Transverse colon (tissue), 4 donors: Measurements from ENCODE around the gene BPTF. TPM values are rescaled to one million over a fixed set of nuclear protein-coding genes. Genes with fewer than 3 reads are reported as not detected.

Source experiments
- DNase-seq: peaks from one replicate; pipeline ENCODE4 v3.0.0-alpha.2; 2019
- H3K27ac ChIP-seq, 4 donors: fragments of 200-600 bp; sonication (generic); 2 replicates each; pipeline ENCODE4 v1.5.1; 2016 to 2018; ENCODE audit warnings: inconsistent platforms in 4 of 4
- H3K27me3 ChIP-seq: fragments of 200-600 bp; sonication (generic); 2 replicates; pipeline ENCODE4 v1.5.1; 2017; ENCODE audit warnings: inconsistent platforms
- H3K36me3 ChIP-seq, 4 donors: fragments of 200-600 bp; sonication (generic); 2 replicates each; pipeline ENCODE4 v1.5.1; 2017 to 2019; ENCODE audit warnings: inconsistent platforms in 4 of 4
- H3K4me1 ChIP-seq, 4 donors: fragments of 200-600 bp; sonication (generic); 2 replicates each; pipeline ENCODE4 v1.5.1; 2017 to 2020; ENCODE audit warnings: inconsistent platforms in 4 of 4
- H3K4me3 ChIP-seq, 4 donors: fragments of 200-600 bp; sonication (generic); 1 replicate in 1 of 4; 2 replicates in 3 of 4; pipeline versions ENCODE4 v1.5.1 to v1.6.1; 2017 to 2019; ENCODE audit warnings: inconsistent platforms in 4 of 4
- H3K9me3 ChIP-seq, 2 donors: fragments of 200-600 bp; sonication (generic); 2 replicates each; pipeline ENCODE4 v1.5.1; 2017 to 2019; ENCODE audit warnings: inconsistent platforms in 2 of 2
- EP300 ChIP-seq: sonication (generic); formaldehyde crosslinking; IDR thresholded peaks from one replicate; pipeline ENCODE4 v1.6.1; 2017; ENCODE audit warnings: antibody characterized with exemption, low read depth
- POLR2A ChIP-seq: fragments of 450-650 bp; IDR thresholded peaks from one replicate; pipeline ENCODE4 v1.6.1; 2016; ENCODE audit warnings: antibody characterized with exemption, mild to moderate bottlenecking, moderate library complexity
- POLR2AphosphoS5 ChIP-seq, 3 donors: sonication (generic); formaldehyde crosslinking; IDR thresholded peaks; one replicate each; pipeline ENCODE4 v1.6.1; 2016; ENCODE audit warnings: antibody characterized with exemption in 3 of 3
- WGBS, 2 donors: methylation state at CpG; one replicate each; pipeline ENCODE4 v1.1.5; 2018; ENCODE audit warnings: low coverage in 1 of 2; 5-methylcytosine and 5-hydroxymethylcytosine counted together
- in situ Hi-C, 4 donors: fragments of 200-750 bp; cut with MboI; loops; one replicate each; pipeline versions ENCODE4 v1.15.0 to v1.15.1; 2017; ENCODE audit warnings: low sequenced_read_pairs in 3 of 4, low pct_ligation_motif_present in 1 of 4, low pct_unique_long_range_greater_than_20kb in 1 of 4
- intact Hi-C: fragments of 100-400 bp; cut with DNase I; formaldehyde crosslinking; loops from one replicate; pipeline ENCODE4 v1.15.1; 2023; ENCODE audit warnings: low total_unique reads
- total RNA-seq, 4 donors: library from RNA; depleted of rRNA; stranded (reverse); fragments of >200 nt; gene quantifications; one replicate each; pipeline ENCODE4 v1.1.0, GENCODE V29; 2016
- TF ChIP-seq, protein P1 (sequence below), 5 experiments: fragments of 200-600 bp in 3 of 5; fragments of 450-650 bp in 2 of 5; sonication (generic) in 3 of 5; IDR thresholded peaks; 1 replicate in 2 of 5; 2 replicates in 3 of 5; pipeline ENCODE4 v1.5.1; 2016 to 2017; ENCODE audit warnings: antibody characterized with exemption in 5 of 5, inconsistent platforms in 3 of 5, mild to moderate bottlenecking in 2 of 5, moderate library complexity in 1 of 5

BPTF gene
- total RNA-seq, 4 donors from 2014 or later = 70.3 to 158 (median 86.7) TPM

DNA sequence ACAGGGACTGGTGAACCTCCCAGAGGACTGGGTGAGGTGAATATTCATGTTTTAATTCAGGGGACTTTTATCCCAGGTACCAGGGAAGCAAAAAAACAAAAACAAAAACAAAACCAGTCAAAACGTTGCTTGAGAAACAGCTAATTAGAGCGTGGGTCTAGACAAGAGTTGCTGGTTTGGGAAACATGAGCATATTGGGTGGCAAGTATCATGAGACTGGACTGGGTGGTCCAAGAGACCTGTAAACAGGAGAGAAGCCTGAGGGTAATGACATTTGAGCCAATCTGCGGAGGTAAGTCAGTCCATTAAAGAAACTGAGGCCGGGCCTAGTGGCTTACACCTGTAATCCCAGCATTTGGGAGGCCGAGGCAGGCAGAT lies 11.5 kb upstream of the BPTF start:
- TF ChIP-seq POLR2A (no peak), EP300 (no peak)
- TF ChIP-seq, protein P1, sequence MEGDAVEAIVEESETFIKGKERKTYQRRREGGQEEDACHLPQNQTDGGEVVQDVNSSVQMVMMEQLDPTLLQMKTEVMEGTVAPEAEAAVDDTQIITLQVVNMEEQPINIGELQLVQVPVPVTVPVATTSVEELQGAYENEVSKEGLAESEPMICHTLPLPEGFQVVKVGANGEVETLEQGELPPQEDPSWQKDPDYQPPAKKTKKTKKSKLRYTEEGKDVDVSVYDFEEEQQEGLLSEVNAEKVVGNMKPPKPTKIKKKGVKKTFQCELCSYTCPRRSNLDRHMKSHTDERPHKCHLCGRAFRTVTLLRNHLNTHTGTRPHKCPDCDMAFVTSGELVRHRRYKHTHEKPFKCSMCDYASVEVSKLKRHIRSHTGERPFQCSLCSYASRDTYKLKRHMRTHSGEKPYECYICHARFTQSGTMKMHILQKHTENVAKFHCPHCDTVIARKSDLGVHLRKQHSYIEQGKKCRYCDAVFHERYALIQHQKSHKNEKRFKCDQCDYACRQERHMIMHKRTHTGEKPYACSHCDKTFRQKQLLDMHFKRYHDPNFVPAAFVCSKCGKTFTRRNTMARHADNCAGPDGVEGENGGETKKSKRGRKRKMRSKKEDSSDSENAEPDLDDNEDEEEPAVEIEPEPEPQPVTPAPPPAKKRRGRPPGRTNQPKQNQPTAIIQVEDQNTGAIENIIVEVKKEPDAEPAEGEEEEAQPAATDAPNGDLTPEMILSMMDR (IDR thresholded peaks at IDR 0.05) = no peak
- 88 to 94% methylated on average over 4 to 5 of the region's 5 CpGs for WGBS, 2 donors
- no peak for DNase-seq
- H3K27ac ChIP-seq = no peak overlapping the region
- no peaks in the 10 kb centered on the region for H3K9me3 ChIP-seq
- in situ Hi-C loops = no loop called here
- no peaks in the 10 kb centered on the region for H3K4me1 ChIP-seq
- intact Hi-C loops = no loop called here
- H3K4me3 ChIP-seq = no peak overlapping the region
- no peaks in the 10 kb centered on the region for H3K27me3 ChIP-seq
- no peaks in the 10 kb centered on the region for H3K36me3 ChIP-seq

DNA sequence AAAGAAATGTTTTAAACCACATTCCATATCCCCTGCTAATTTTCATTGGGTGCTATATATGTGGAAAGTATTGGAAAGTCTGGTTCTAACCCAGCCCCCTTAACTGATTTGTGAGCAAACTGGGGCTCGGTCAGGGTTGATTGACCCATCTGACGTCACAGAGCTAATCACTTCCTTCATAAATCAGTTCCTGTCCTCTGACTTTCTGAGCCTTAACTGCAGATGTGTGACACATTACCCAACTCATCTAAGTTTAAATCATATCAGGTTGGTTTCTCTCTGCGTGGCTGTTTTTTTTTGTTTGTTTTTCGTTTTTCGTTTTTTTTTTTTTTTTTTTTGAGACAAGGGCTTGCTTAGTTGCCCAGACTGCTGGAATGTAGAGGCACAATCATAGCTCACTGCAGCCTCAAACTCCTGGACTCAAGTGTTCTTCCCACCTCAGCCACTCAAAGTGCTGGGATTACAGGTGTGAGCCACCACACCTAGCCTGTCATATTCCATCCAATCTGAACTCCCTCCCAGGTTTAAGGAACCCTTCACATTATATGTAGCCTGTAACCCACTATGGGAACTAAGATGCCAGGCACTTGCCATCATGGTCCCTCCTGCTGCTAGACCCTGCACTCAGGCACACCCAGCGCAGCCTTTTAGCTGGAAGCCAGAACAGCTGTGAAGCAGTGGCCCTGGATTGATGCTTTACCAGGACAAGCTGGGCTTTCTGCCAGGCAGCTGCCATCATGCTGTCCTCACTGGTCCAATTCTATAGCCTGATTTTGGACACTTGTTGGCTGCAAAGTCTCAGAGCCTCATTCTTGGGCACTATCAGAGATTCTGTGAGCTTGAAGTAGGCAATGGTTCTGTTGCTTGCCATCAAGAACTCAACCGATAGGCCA lies 6.9 kb upstream of the BPTF start:
- TF ChIP-seq POLR2A (no peak), EP300 (no peak), POLR2AphosphoS5 (IDR thresholded peaks at IDR 0.05) (no peak)
- TF ChIP-seq, protein P1 (IDR thresholded peaks at IDR 0.05) = no peak
- 36 to 59% methylated on average over 5 to 7 of the region's 7 CpGs for WGBS, 2 donors
- DNase-seq = no peak

DNA sequence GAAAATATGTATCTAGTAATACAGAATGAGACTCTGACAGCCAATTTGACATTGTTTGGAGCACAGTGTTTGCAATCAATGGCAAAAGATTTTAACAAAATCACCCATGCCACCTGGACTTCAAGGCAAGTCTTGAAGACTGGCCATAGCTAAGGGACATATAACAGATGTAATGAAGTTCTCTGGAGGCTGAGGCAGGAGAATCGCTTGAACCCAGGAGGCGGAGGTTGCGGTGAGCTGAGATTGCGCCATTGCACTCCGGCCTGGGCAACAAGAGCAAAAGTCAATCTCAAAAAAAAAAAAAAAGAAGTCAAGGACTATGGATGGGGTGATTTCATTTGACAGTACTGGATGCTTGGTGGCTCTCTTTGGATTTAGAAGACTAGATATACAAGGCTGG lies 5.6 kb upstream of the BPTF start:
- intact Hi-C loops (no loop called here), in situ Hi-C loops (no loop called here)
- H3K36me3 ChIP-seq = no peaks in the 10 kb centered on the region
- no peak for TF ChIP-seq POLR2A
- TF ChIP-seq EP300 = no peak
- TF ChIP-seq, protein P1 (IDR thresholded peaks at IDR 0.05) = no peak
- no peak for TF ChIP-seq POLR2AphosphoS5 (IDR thresholded peaks at IDR 0.05)
- H3K4me1 ChIP-seq = peaks cover 0 to 8% (median 6%) of the 10 kb centered on the region in 4 donors
- WGBS, 2 donors = 96% methylated on average over 5 of the region's 5 CpGs; no CpG with 5 or more reads in 1 of the 2 donors
- no peak overlapping the region for H3K27ac ChIP-seq
- no peak overlapping the region for H3K4me3 ChIP-seq
- no peaks in the 10 kb centered on the region for H3K27me3 ChIP-seq
- DNase-seq = no peak
- no peaks in the 10 kb centered on the region for H3K9me3 ChIP-seq

More for the DNA sequence above, 6.9 kb upstream of the BPTF start:
- Histone ChIP-seq H3K27me3 (no peaks in the 10 kb centered on the region), H3K9me3 (no peaks in the 10 kb centered on the region), H3K36me3 (no peaks in the 10 kb centered on the region), H3K4me1 (no peaks in the 10 kb centered on the region), H3K27ac (no peak overlapping the region), H3K4me3 (no peak overlapping the region)
- in situ Hi-C loops = no loop called here
- intact Hi-C loops = no loop called here

DNA sequence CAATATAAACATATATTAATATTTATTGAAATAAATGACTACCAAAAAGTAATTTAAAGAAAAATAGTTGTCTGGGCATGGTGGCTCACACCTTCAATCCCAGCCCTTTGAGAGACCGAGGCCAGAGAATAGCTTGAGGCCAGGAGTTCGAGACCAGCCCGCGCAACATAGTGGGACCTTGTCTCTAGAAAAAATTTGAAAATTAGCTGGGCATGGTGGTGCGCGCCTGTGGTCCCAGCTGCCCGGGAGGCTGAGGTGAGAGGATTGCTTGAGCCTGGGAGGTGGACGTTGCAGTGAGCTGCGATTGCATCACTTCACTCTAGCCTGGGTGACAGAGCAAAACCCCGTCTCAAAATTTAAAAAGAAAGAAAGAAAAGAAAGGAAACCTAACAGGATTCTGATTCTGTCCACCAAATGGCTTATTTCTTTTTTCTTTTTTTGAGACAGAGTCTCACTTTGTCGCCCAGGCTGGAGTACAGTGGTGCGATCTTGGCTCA lies 3.4 kb upstream of the BPTF start:
- TF ChIP-seq POLR2AphosphoS5 (IDR thresholded peaks at IDR 0.05) (no peak), EP300 (no peak), POLR2A (no peak)
- TF ChIP-seq, protein P1 (IDR thresholded peaks at IDR 0.05) = no peak
- no peaks in the 10 kb centered on the region for H3K9me3 ChIP-seq
- H3K27ac ChIP-seq = no peak overlapping the region
- peaks cover 0 to 12% (median 9%) of the 10 kb centered on the region in 4 donors for H3K4me1 ChIP-seq
- H3K27me3 ChIP-seq = no peaks in the 10 kb centered on the region
- in situ Hi-C loops = no loop called here
- H3K4me3 ChIP-seq = no peak overlapping the region
- no peaks in the 10 kb centered on the region for H3K36me3 ChIP-seq
- intact Hi-C loops = no loop called here
- 89 to 96% methylated on average over 4 to 12 of the region's 12 CpGs for WGBS, 2 donors
- no peak for DNase-seq
